Fibroblast of skin of right biceps (primary cell): ENCODE measurements around the gene TGFBR2.
A peak's percentile ranks its signal among the peaks of the same experiment; 100 is the strongest.

ENCODE experiments used
- DNase-seq: peaks from one replicate; pipeline ENCODE4 v3.0.0-alpha.2; 2013

TGFBR2 gene

GRCh38 chr3:30637310-30638219, 31.2 kb downstream of the TGFBR2 start:
- no peak for DNase-seq

GRCh38 chr3:30638685-30639412, 32.4 kb downstream of the TGFBR2 start:
- no peak for DNase-seq

- no peak for DNase-seq
These were observed 33.5 kb downstream of the TGFBR2 start for GRCh38 chr3:30639937-30640336.

GRCh38 chr3:30640851-30641250, 34.5 kb downstream of the TGFBR2 start:
- no peak for DNase-seq

- no peak for DNase-seq
These were observed 35.2 kb downstream of the TGFBR2 start for GRCh38 chr3:30641416-30642251.

GRCh38 chr3:30642849-30643361, 36.5 kb downstream of the TGFBR2 start:
- DNase-seq: no peak

- no peak for DNase-seq
These were observed 37.5 kb downstream of the TGFBR2 start for GRCh38 chr3:30643763-30644462.

- DNase-seq: peak; percentile 82
These were observed 38.2 kb downstream of the TGFBR2 start for GRCh38 chr3:30644615-30645014.

GRCh38 chr3:30645077-30645476, 38.7 kb downstream of the TGFBR2 start:
- no peak for DNase-seq

GRCh38 chr3:30646181-30646876, 39.9 kb downstream of the TGFBR2 start:
- DNase-seq: peak; percentile 58

GRCh38 chr3:30646961-30647752, 40.8 kb downstream of the TGFBR2 start:
- no peak for DNase-seq

GRCh38 chr3:30648670-30649357, 42.4 kb downstream of the TGFBR2 start:
- no peak for DNase-seq

- DNase-seq: peak; percentile 70
These were observed 43.3 kb downstream of the TGFBR2 start for GRCh38 chr3:30649572-30650318.

- no peak for DNase-seq
These were observed 44.1 kb downstream of the TGFBR2 start for GRCh38 chr3:30650348-30650995.

- DNase-seq: no peak
These were observed 47.9 kb downstream of the TGFBR2 start for GRCh38 chr3:30654269-30654668.

GRCh38 chr3:30655187-30655812, 48.9 kb downstream of the TGFBR2 start:
- DNase-seq: peak; percentile 77

- no peak for DNase-seq
These were observed 50.3 kb downstream of the TGFBR2 start for GRCh38 chr3:30656624-30657141.

- peak; percentile 67 for DNase-seq
These were observed 51.5 kb downstream of the TGFBR2 start for GRCh38 chr3:30657914-30658313.
